GM19025 (cell line): ENCODE data around the gene ATP4B.
"Not testable (repeated sequence)": the region's sequence is repeated elsewhere in the genome, so short reads cannot be mapped to it uniquely, and the experiment has no call there.

Experiments used
- ATAC-seq: cut with Tn5 transposase; IDR thresholded peaks from one replicate; pipeline ENCODE4 v1.9.1; 2021; ENCODE audit warnings: mild to moderate bottlenecking, low read depth, moderate library complexity; ENCODE audit not compliant: unreplicated experiment

ATP4B gene

DNA sequence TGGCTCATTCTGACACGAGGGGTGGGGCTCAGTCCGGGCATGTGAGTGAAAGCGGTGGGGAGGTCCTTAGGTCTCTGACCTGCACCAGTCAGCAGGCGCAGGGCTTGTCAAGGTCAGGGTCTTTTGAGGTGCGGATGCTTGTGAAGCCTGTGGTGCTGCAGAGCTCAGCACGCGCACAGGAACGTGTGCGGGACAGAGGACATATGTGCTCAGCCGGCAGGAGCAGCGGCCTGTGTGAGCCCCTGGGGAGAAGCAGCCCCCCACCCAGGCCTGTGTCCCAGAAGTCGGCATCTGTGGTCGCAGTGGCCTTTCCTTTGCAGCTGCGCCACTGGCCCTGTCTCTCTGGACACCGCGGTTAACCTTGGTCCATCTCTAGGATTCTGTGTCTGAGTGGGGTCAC lies 30.9 kb downstream of the ATP4B start:
- ATAC-seq = no peak

DNA sequence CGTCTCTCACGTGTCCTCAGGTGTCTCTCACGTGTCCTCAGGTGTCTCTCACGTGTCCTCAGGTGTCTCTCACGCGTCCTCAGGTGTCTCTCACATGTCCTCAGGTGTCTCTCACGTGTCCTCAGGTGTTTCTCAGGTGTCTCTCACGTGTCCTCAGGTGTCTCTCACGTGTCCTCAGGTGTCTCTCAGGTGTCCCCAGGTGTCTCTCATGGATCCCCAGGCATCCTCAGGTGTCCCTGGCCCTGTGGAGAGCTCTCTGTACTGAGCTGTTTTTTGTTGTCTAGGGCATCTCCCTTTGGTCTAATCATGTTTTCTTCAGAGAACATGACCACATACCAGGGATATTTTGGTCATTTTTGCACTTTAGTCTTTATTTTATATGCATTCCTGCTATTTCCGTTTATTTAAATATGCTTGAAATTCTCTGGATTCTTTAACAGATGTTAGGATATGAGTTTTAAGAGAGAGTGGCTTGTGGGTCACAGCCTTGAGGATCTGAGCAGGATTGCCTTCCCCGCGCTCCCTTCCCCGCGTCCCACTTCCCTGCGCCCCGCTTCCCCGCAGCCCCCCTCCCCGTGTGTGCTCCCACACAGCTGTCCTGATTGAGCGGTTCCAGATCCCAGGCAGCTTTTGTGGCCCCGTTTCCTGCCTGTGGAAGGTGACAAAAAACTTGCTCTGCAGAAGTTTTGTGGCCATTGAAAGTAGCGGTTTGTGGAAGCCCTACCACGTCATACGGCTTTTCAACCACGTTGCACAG lies 31.9 kb downstream of the ATP4B start:
- ATAC-seq = no peak

DNA sequence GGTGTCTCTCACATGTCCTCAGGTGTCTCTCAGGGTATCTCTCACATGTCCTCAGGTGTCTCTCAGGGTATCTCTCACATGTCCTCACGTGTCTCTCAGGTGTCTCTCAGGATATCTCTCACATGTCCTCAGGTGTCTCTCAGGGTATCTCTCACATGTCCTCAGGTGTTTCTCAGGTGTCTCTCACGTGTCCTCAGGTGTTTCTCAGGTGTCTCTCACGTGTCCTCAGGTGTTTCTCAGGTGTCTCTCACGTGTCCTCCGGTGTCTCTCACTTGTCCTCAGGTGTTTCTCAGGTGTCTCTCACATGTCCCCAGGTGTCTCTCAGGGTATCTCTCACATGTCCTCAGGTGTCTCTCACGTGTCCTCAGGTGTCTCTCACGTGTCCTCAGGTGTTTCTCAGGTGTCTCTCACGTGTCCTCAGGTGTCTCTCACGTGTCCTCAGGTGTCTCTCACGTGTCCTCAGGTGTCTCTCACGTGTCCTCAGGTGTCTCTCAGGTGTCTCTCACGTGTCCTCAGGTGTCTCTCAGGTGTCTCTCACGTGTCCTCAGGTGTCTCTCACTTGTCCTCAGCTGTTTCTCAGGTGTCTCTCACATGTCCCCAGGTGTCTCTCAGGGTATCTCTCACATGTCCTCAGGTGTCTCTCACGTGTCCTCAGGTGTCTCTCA lies 33.2 kb downstream of the ATP4B start:
- ATAC-seq = not testable (repeated sequence)

DNA sequence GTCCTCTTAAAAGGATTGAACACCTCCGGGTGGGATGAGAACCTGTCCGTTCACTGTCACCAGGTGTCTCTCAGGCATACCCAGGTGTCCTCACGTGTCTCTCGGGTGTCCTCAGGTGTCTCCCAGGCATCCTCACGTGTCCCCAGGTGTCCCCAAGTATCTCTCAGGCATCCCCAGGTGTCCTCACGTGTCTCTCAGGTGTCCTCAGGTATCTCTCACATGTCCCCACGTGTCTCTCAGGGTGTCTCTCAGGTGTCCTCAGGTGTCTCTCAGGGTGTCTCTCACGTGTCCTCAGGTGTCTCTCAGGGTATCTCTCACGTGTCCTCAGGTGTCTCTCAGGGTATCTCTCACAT lies 33.8 kb downstream of the ATP4B start:
- no peak for ATAC-seq

GRCh38 chr13:113623491-113624234 lies 34.3 kb downstream of the ATP4B start:
- no peak for ATAC-seq

- no peak for ATAC-seq
Measured at GRCh38 chr13:113622791-113623490, 35.1 kb downstream of the ATP4B start.

DNA sequence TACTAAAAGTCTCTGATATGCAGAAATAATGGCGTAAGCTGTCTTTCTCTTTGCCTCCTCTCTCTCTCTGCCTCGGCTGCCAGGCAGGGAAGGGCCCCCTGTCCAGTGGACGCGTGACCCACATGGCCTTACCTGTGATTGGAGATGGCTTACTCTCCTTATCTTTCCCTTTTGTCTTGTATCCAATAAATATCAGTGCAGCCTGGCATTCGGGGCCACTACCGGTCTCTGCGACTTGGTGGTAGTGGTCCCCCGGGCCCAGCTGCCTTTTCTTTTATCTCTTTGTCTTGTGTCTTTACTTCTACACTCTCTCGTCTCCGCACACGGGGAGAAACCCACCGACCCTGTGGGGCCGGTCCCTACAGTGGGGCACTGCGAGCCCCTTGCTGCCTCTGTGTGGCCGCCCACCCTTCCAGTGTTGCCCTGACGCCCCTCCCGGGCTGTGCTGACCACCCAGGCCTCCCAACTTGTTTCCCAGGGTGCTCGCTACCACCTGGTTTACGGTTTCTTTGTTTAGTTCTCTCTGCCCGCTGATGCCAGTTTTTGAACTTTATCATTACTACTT lies 35.9 kb downstream of the ATP4B start:
- not testable (repeated sequence) for ATAC-seq

- ATAC-seq = not testable (repeated sequence)
Measured at GRCh38 chr13:113621498-113621897, 36.5 kb downstream of the ATP4B start.

DNA sequence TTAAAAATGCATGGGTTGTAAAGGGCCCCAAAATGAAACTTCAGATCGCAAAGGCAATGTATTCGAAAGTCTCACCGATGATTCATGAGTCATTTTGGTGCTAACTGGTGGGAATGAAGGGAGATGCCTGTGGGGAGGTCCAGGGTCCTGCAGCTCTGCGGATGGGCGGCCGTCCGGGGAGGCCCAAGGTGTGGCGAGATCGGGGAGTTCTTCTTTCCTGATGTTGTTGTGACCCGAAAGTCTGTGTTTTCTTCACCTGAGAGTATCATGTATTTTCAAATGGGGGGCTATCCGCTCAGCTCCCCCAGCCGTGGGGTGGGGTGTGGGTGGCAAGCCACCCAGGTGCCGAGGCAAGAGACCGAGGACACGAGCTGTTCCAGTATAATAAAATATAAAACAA lies 37.0 kb downstream of the ATP4B start:
- ATAC-seq = no peak

DNA sequence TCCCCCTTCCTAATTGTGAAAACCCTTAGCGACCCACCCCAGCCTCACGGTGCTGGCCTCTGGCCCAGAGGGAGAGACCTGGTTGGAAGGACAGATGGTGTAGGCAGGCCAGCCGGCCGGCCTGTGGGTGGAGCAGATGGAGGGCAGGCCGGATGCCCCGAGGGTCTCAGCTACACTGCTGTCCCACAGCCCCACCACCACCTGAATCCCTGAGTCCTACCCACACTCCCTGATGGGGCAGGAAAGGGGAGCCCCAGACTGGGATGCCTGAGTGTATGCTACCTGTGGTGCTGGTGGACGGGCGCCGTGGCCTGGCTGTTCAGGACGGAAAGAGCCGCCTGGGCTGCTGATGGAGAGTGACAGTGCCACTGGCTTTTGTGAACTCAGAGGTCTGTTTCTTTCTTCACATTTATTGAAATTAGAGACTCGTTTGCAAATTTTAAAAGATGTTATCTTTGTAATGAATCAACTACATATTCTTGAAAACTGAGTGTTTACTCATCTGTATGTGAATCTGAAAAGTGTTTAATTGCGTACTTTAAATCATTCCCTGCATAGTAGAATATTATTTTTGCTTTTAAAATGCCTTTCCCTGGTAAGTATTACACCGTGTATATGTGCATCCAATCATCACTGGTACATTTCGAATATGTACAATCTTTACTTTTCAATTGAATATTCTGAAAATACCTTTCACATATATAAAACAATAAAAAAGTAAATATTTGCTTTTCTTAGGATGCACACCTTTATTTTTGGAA lies 37.8 kb downstream of the ATP4B start:
- ATAC-seq = no peak

DNA sequence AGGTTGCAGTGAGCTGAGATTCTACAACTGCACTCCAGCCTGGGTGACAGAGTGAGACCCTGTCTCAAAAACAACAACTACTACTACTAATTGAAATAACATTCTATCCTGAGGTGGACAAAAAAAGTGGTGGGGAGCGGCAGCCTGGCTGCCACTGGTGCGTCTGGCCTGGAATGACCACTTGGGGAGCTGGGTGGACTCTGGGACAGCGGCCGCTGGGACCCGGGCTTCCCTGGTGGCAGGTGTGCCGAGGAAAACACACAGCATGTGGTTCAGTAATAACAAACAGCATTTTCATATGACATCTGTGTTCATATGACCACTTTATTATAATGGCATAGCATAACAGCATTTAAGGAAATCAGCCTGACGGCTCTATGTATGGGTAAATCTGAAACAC lies 39.5 kb downstream of the ATP4B start:
- ATAC-seq = no peak

- no peak for ATAC-seq
Measured at GRCh38 chr13:113617961-113618360, 40.0 kb downstream of the ATP4B start.

DNA sequence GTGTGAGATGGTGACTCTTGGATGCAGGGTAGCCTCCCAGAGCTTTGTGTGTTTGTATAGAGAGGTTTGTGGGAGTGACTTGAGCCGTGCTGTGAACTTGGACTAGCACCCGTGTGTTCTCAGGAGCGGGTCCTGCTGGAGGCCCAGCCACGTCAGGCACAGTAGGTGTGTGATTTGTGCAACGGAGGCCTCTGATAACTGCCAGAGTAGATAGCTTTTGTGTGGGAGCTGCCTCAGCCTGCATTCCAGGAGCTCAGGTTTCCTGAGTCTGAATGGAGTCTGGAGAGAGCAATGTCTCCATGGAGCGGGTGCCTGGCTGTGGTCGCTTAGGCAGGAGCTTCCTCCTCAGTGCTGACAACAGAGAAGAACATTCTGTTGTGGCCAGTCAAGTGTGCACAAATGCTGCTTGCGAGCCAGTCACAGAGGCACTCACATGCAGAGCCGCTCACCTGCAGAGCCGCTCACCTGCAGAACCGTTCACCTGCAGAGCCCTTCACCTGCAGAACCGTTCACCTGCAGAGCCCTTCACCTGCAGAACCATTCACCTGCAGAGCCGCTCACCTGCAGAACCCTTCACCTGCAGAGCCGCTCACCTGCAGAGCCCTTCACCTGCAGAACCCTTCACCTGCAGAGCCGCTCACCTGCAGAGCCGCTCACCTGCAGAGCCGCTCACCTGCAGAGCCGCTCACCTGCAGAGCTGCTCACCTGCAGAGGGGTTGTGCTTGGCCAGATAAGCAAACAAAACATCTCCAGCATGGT lies 40.8 kb downstream of the ATP4B start:
- ATAC-seq = no peak

- no peak for ATAC-seq
Measured at GRCh38 chr13:113616281-113616906, 41.6 kb downstream of the ATP4B start.

- ATAC-seq = no peak
Measured at GRCh38 chr13:113613789-113614379, 44.1 kb downstream of the ATP4B start.

DNA sequence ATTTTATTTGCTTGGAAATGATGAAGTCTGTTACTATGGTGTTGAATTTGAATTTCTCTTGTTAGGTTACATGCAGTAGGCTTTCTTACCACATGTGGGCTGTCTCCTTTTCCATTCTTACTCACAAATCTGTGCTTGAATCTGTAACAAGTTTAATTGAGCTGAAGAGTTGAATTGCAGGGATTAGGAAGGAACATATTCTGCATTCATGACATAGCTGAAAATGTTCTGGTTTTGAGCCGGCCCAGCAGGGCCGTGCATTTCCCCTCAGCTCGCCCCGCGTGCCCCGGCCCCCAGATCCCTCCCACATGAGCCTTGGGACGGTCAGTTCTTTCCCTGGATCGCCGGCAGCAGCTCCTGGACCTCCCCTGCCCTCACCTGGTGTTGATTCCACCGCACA lies 45.4 kb downstream of the ATP4B start:
- ATAC-seq = no peak

DNA sequence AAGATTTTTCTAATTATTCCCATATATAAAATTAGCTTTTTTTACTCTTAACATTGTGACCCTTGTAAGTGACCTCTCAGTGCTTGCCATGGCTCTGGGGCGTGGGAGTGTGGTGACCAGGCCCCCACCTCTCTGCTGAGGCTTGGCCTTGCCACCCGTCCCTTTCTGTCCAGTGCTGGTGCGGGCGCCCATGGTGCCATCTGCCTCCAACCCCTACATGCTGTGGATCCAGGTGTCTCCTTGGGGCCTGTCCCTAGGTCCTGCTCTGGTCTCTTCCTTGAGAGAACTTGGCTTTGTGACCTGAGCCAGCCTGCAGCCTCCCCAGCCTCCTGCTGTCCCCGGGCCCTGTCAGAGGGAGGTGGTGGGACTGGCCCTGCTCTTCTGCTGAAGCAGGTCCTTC lies 46.0 kb downstream of the ATP4B start:
- ATAC-seq = no peak

DNA sequence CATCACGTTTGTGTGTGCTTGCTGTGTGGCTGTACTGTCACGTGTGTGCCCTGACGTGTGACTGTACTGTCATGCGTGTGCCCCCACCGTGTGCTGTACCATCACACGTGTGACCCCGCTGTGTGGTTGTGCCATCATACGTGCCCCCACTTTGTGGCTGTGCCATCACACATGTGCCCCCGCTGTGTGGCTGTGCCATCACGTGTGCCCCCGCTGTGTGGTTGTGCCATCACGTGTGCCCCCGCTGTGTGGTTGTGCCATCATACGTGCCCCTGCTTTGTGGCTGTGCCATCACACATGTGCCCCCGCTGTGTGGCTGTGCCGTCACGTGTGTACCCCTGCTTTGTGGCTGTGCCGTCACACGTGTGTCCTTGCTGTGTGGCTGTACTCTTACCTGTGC lies 47.7 kb downstream of the ATP4B start:
- no peak for ATAC-seq
